Panc1 (cell line): ENCODE results near the gene LGALS1.

Source experiments
- POLR2AphosphoS5 ChIP-seq: IDR thresholded peaks from 2 replicates; pipeline ENCODE4 v1.6.1; 2012; ENCODE audit warnings: mild to moderate bottlenecking, low read depth, low read length, moderate library complexity
- REST ChIP-seq, 2 experiments: IDR thresholded peaks; 2 replicates each; pipeline ENCODE4 v1.6.1; 2011 to 2012; ENCODE audit warnings: low read depth in 2 of 2, control low read depth in 1 of 2, low read length in 1 of 2, mild to moderate bottlenecking in 1 of 2, moderate library complexity in 1 of 2; ENCODE audit not compliant: insufficient read depth in 1 of 2
- TF ChIP-seq, protein P1 (sequence below): fragments of 450-650 bp; IDR thresholded peaks from 2 replicates; pipeline ENCODE4 v1.5.1; 2017; ENCODE audit warnings: mild to moderate bottlenecking

DNA sequence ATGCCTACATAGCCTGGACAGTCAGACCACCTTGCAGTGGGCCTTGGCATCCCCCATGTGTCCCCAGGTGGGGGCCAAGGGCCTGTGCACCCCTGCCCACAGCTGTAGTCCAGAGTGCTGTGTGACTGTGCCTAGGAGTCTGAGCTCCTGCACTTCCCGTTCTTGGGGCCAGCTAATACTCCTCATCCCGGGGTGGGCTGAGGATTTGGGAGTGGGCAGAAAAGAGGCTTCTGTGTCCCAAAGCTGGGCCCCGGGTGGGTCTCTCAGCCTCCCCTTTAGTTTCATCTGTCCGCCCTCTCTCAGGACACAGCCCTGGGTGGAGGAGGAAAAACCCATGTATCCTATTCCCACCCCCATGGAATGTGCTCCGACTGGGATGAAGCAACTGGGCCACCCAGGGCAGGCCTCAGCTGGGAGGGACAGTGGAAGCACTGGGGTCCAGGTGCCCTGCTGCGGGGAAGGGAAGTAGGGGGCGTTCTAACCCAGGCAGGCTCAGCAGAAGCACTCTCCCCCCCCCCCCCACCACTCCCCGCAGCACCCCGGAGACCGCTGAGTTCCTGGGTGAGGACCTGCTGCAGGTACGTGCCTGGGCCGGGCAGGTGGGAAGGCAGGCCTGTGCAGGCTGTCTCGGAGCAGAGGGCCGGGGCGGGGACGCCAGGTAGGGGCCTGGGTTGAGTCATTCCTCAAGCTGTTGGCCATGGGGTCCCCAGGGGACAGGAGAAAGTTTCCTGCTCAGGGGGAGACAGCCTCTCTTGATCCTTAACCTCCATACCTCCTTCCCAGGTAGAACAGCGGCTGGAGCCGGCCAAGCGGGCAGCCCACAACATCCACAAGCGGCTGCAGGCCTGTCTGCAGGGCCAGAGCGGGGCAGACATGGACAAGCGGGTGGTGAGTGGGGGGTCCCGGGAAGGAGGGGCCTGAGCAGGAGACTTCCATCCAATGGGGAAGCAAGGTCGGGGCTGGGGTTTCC is 34.6 kb upstream of the LGALS1 start:
- TF ChIP-seq POLR2AphosphoS5: no peak
- TF ChIP-seq, protein P1, sequence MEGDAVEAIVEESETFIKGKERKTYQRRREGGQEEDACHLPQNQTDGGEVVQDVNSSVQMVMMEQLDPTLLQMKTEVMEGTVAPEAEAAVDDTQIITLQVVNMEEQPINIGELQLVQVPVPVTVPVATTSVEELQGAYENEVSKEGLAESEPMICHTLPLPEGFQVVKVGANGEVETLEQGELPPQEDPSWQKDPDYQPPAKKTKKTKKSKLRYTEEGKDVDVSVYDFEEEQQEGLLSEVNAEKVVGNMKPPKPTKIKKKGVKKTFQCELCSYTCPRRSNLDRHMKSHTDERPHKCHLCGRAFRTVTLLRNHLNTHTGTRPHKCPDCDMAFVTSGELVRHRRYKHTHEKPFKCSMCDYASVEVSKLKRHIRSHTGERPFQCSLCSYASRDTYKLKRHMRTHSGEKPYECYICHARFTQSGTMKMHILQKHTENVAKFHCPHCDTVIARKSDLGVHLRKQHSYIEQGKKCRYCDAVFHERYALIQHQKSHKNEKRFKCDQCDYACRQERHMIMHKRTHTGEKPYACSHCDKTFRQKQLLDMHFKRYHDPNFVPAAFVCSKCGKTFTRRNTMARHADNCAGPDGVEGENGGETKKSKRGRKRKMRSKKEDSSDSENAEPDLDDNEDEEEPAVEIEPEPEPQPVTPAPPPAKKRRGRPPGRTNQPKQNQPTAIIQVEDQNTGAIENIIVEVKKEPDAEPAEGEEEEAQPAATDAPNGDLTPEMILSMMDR: no peak
- no peak for TF ChIP-seq REST (IDR thresholded peaks at IDR 0.05; ENCODE audit: insufficient read depth in 1 of 2, low read depth in 2 of 2, low read length in 1 of 2)
